Activated naive CD4-positive, alpha-beta T cell treated with anti-CD3 and anti-CD28 coated beads, Interleukin-2, amount 50 U/mL, for 16 hours (primary cell): ENCODE data around the gene IGSF9.
A peak's percentile ranks its signal among the peaks of the same experiment; 100 is the strongest.

Experiments
- DNase-seq: peaks from one replicate; pipeline ENCODE4 v3.0.0-alpha.2; 2020

The IGSF9 gene

GRCh38 chr1:159930634-159931033 lies 14.8 kb downstream of the IGSF9 start:
- DNase-seq = no peak

- no peak for DNase-seq
Observed at GRCh38 chr1:159930216-159930615, 15.2 kb downstream of the IGSF9 start.

- DNase-seq = no peak
Observed at GRCh38 chr1:159929155-159930051, 16.0 kb downstream of the IGSF9 start.

GRCh38 chr1:159928491-159929050 lies 16.8 kb downstream of the IGSF9 start:
- DNase-seq = no peak

- DNase-seq = no peak
Observed at GRCh38 chr1:159927849-159928431, 17.5 kb downstream of the IGSF9 start.

GRCh38 chr1:159927211-159927848 lies 18.1 kb downstream of the IGSF9 start:
- no peak for DNase-seq

GRCh38 chr1:159925719-159926078 lies 19.7 kb downstream of the IGSF9 start:
- peak; percentile 32 for DNase-seq

GRCh38 chr1:159924791-159925718 lies 20.4 kb downstream of the IGSF9 start, which contains the start of gene TAGLN2:
Gene TAGLN2 (minus strand): TSS chr1:159925507. CDS start chr1:159920509, 4,998 bp downstream.
- peak; percentile 91 for DNase-seq

- peak; percentile 54 for DNase-seq
Observed at GRCh38 chr1:159924025-159924790, 21.2 kb downstream of the IGSF9 start.

GRCh38 chr1:159923203-159924024 lies 22.0 kb downstream of the IGSF9 start:
- peak; percentile 65 for DNase-seq

GRCh38 chr1:159922511-159923202 lies 22.8 kb downstream of the IGSF9 start:
- DNase-seq = no peak

GRCh38 chr1:159921700-159922504 lies 23.5 kb downstream of the IGSF9 start:
- DNase-seq = no peak

- no peak for DNase-seq
Observed at GRCh38 chr1:159921251-159921650, 24.2 kb downstream of the IGSF9 start.

- no peak for DNase-seq
Observed at GRCh38 chr1:159920651-159921050, 24.8 kb downstream of the IGSF9 start.

GRCh38 chr1:159920202-159920601 lies 25.2 kb downstream of the IGSF9 start:
- DNase-seq = no peak

GRCh38 chr1:159919236-159919865 lies 26.1 kb downstream of the IGSF9 start:
- no peak for DNase-seq

GRCh38 chr1:159918352-159919200 lies 26.8 kb downstream of the IGSF9 start:
- DNase-seq = no peak
